CD4-positive, alpha-beta T cell treated with Interleukin-2 at 100 ng/mL for 4 hours (primary cell): ENCODE measurements around the gene F11.
"Not testable (repeated sequence)": the region's sequence is repeated elsewhere in the genome, so short reads cannot be mapped to it uniquely, and the experiment has no call there.

Source experiments
- DNase-seq: peaks from one replicate; pipeline ENCODE4 v3.0.0-alpha.2; 2020; ENCODE audit warnings: low spot score

F11 gene

DNA sequence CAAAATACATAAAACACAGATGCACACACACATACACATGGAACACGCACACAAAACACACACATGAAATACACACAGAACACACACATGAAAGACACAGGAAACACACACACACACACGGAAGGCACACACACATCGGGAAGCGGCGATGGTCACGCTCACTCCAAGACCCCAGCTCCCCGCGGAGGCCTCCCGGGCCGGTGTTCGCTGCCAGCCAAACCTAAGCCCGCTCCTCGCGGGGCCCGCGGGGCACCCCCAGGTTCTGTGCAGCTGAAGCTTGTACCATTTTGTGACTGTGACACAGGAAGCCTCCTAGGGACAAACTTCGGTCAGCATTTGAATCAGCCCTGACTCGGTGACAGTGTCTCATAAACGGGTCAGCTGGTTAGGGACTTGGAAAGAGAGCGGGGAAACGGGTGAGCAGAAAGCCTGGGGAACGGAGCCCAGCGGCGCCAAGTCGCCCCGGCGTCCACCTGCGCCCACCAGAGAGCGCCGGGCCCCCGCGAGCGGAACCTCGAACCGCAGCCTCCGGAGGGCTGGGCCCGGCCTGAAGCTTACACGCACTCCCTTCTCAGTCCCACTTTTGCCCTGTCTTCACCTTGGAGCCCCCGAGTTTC lies 32.1 kb downstream of the F11 start:
- no peak for DNase-seq

DNA sequence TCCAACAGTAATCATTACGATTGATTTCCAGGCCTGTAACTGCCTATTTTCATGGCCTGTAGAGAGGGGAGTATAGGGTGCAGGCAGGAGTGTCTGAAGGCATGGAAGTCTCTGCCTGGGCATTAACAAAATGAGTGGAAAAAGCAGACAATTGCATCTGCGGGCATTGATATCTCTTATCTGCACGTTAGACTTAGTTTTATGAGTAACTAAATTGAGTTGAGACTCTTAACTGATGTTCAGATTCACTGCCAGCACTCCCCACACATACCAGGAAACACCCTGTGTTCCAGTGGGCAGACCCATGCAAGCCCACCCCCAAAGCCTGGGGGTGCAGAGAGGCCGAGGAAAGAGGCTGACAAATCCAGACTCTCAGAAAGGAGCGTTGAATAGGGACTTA lies 33.3 kb downstream of the F11 start:
- DNase-seq, result no peak

DNA sequence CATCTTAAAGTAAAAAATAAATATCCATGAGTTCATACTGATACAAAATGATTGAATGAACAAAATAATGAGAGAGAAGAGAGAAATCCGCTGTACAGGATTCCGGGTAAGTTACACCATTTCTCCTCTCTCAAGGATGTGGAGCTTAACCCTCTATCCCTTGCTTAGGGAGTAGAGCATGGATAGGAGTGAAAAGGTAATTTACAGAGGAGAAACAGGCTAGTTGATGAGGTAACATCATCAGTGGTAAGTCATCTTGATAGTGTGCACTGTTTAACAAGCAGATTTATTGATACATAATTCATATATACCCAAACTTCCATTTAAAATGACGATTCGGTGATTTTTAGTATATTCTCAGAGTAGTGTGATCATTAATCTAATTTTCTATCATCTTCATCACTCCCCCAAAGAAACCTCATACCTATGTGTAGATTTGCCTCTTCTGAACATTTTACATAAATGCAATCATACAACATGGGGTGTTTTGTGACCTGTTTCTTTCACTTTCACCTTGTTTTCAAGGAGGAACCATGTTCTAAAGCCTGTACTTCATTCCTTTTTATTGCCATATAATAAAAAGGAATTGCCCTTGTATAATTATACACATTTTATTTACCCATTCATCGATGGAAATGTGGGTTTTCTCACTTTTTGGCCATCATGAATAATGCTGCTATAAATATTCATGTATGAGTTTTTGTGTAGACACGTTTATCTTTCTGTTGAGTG lies 34.8 kb downstream of the F11 start:
- no peak for DNase-seq

GRCh38 chr4:186304216-186304615 lies 38.2 kb downstream of the F11 start:
- DNase-seq, result no peak

- DNase-seq, result no peak
Observed at GRCh38 chr4:186304866-186305505, 39.0 kb downstream of the F11 start.

DNA sequence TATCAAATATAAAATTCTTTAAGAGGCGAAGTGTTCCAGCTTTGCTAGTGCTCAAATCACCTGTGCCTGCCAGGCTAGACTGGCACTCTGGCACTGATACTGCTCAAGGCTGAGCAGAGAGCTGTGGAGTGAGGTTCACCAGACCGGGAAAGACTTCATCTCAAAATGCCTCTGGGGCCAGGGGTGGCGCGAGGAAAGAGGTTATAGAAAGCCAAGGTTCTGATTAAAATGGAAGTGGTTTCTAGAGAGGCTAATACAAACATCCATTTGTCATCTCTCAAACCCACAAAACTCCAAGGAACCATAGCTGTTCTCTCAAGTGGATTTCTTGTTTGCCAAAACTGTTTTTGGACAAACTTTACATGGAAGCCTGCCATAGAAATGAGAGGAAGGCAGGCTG lies 41.5 kb downstream of the F11 start:
- no peak for DNase-seq

DNA sequence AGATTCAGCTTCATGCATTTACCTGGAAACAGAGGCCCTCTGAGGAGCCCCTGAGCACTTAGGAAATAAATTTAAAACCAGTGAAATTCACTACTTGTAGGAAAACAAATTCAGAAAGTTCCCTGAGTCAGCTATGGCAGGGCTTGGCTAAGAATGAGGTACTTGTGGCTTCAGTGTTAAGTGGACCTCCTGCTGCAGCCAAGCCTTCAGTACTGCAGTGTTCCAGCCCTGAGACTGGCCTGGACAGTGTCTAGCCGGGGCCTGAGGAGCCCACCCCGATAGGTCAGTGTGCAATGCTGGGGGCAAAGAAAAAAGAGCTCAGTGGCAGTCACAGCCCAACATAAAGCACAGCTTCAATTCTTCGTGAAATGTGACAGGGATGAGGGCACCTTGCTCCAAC lies 41.9 kb downstream of the F11 start:
- no peak for DNase-seq

- no peak for DNase-seq
Observed at GRCh38 chr4:186318481-186318880, 52.5 kb downstream of the F11 start.

GRCh38 chr4:186324660-186325059 lies 58.7 kb downstream of the F11 start:
- not testable (repeated sequence) for DNase-seq

GRCh38 chr4:186326391-186326790 lies 60.4 kb downstream of the F11 start:
- no peak for DNase-seq

DNA sequence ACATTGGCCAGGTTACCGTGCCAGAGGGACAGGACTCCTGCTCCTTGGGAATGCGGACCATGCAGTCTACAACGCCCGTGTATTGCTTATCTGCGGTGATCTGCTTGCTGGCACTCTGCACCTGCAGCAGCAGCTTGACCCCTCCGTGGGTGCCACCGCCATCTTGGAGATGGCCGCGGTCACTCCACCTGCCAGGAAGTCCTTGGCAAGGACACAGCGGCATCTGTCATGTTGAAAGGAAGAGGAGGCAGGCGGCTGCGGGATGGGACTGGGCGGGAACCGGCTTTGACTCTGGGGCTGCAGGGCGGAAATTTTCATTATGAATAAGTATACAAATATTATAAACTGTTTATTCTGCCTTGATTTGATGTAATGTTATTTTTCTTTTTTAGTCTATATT lies 63.4 kb downstream of the F11 start:
- DNase-seq, result no peak

GRCh38 chr4:186330368-186330767 lies 64.4 kb downstream of the F11 start:
- no peak for DNase-seq

GRCh38 chr4:186335793-186336192 lies 69.8 kb downstream of the F11 start:
- DNase-seq, result no peak
